Astrocyte (in vitro differentiated cells and primary cell): Measurements from ENCODE around the gene SLC35B2. TPM values are rescaled to one million over a fixed set of nuclear protein-coding genes. Genes with fewer than 3 reads are reported as not detected.

Source experiments
- DNase-seq: peaks from one replicate; pipeline ENCODE4 v3.0.0-alpha.2; 2010; ENCODE audit warnings: low read depth
- FAIRE-seq: peaks from 2 replicates; lab custom pipeline; 2011; peaks lifted over from hg19 to GRCh38; lab: Jason Lieb, UNC
- H2AFZ ChIP-seq: 2 replicates; pipeline ENCODE4 v1.6.0; 2012; ENCODE audit warnings: low read depth, low read length, inconsistent platforms
- H3K27ac ChIP-seq: 2 replicates; pipeline ENCODE4 v1.5.1; 2011; ENCODE audit warnings: low read depth, low read length, inconsistent platforms
- H3K27me3 ChIP-seq: 2 replicates; pipeline ENCODE4 v1.6.0; 2011; ENCODE audit warnings: low read length, inconsistent platforms; ENCODE audit not compliant: insufficient read depth
- H3K36me3 ChIP-seq: 2 replicates; pipeline ENCODE4 v1.5.1; 2011; ENCODE audit warnings: low read length, inconsistent platforms; ENCODE audit not compliant: insufficient read depth
- H3K4me1 ChIP-seq: 2 replicates; pipeline ENCODE4 v1.5.1; 2011; ENCODE audit warnings: low read length, inconsistent platforms; ENCODE audit not compliant: insufficient read depth
- H3K4me2 ChIP-seq: 2 replicates; pipeline ENCODE4 v1.6.0; 2012; ENCODE audit warnings: low read length, inconsistent platforms
- H3K4me3 ChIP-seq: 2 replicates; pipeline ENCODE4 v1.5.1; 2011; ENCODE audit warnings: low read depth, mild to moderate bottlenecking, low read length, inconsistent platforms; ENCODE audit not compliant: insufficient read depth
- H3K79me2 ChIP-seq: 2 replicates; pipeline ENCODE4 v1.6.0; 2012; ENCODE audit warnings: mild to moderate bottlenecking, low read length, inconsistent platforms; ENCODE audit not compliant: insufficient read depth
- H3K9ac ChIP-seq: 2 replicates; pipeline ENCODE4 v1.6.0; 2012; ENCODE audit warnings: mild to moderate bottlenecking, low read length, inconsistent platforms
- H3K9me3 ChIP-seq: 2 replicates; pipeline ENCODE4 v1.5.1; 2012; ENCODE audit warnings: low read depth, mild to moderate bottlenecking, low read length, inconsistent platforms; ENCODE audit not compliant: insufficient read depth
- H4K20me1 ChIP-seq: 2 replicates; pipeline ENCODE4 v1.6.0; 2012; ENCODE audit warnings: low read length, inconsistent platforms; ENCODE audit not compliant: insufficient read depth
- H3K27ac Mint-ChIP-seq: one replicate; pipeline ENCODE4 v1.8.0; 2021; ENCODE audit warnings: mild to moderate bottlenecking, mixed read lengths; ENCODE audit not compliant: unreplicated experiment
- H3K27me3 Mint-ChIP-seq: one replicate; pipeline ENCODE4 v1.8.0; 2021; ENCODE audit warnings: low read depth, mixed read lengths; ENCODE audit not compliant: unreplicated experiment
- H3K36me3 Mint-ChIP-seq: one replicate; pipeline ENCODE4 v1.8.0; 2021; ENCODE audit warnings: low read depth, mixed read lengths; ENCODE audit not compliant: unreplicated experiment
- H3K4me1 Mint-ChIP-seq: one replicate; pipeline ENCODE4 v1.8.0; 2021; ENCODE audit warnings: low read depth, mixed read lengths; ENCODE audit not compliant: unreplicated experiment
- H3K4me3 Mint-ChIP-seq: one replicate; pipeline ENCODE4 v1.8.0; 2021; ENCODE audit warnings: mild to moderate bottlenecking, moderate library complexity, mixed read lengths; ENCODE audit not compliant: unreplicated experiment
- H3K9me3 Mint-ChIP-seq: one replicate; pipeline ENCODE4 v1.8.0; 2021; ENCODE audit warnings: mild to moderate bottlenecking, mixed read lengths; ENCODE audit not compliant: unreplicated experiment
- CTCF ChIP-seq: IDR thresholded peaks from 2 replicates; pipeline ENCODE4 v1.5.1; 2011; ENCODE audit warnings: low read depth, mild to moderate bottlenecking, inconsistent platforms, low read length, moderate library complexity; ENCODE audit not compliant: insufficient read depth
- EZH2 ChIP-seq: IDR thresholded peaks from 2 replicates; pipeline ENCODE4 v1.6.1; 2012; ENCODE audit warnings: mild to moderate bottlenecking, low read length, inconsistent platforms; ENCODE audit not compliant: insufficient read depth
- total RNA-seq: library from RNA; stranded (reverse); gene quantifications from 2 replicates; pipeline ENCODE4 v1.2.1, GENCODE V29; 2021

SLC35B2 gene
- total RNA-seq, 1 donor from 2014 or later = 61.8 TPM

GRCh38 chr6:44255105-44255808 lies 2.1 kb downstream of the SLC35B2 start:
- Mint-ChIP-seq H3K9me3 (no peaks in the 10 kb centered on the region), H3K27me3 (no peaks in the 10 kb centered on the region), H3K4me1 (peaks cover 47% of the 10 kb centered on the region), H3K4me3 (peak overlapping the region; percentile 93), H3K27ac (peak overlapping the region; percentile 45), H3K36me3 (peaks cover 23% of the 10 kb centered on the region)
- peak overlapping the region; percentile 100 for H3K4me2 ChIP-seq
- no peak for DNase-seq
- no peaks in the 10 kb centered on the region for H3K27me3 ChIP-seq
- no peak overlapping the region for H2AFZ ChIP-seq
- peaks cover 67% of the 10 kb centered on the region for H4K20me1 ChIP-seq
- no peak for TF ChIP-seq EZH2
- no peak for TF ChIP-seq CTCF
- no peak overlapping the region for H3K27ac ChIP-seq
- H3K9me3 ChIP-seq = no peaks in the 10 kb centered on the region
- peak overlapping the region; percentile 90 for H3K9ac ChIP-seq
- H3K4me1 ChIP-seq = peaks cover 17% of the 10 kb centered on the region
- no peak overlapping the region for H3K4me3 ChIP-seq
- peaks cover 40% of the 10 kb centered on the region for H3K36me3 ChIP-seq
- H3K79me2 ChIP-seq = peaks cover 65% of the 10 kb centered on the region
- FAIRE-seq = no peak

GRCh38 chr6:44254191-44255104 lies 2.9 kb downstream of the SLC35B2 start:
- Histone ChIP-seq H3K27ac (no peak overlapping the region), H3K9ac (no peak overlapping the region), H3K79me2 (peaks cover 73% of the 10 kb centered on the region), H3K36me3 (peaks cover 46% of the 10 kb centered on the region), H3K4me3 (no peak overlapping the region), H3K4me2 (peak overlapping the region; percentile 100), H3K9me3 (no peaks in the 10 kb centered on the region), H2AFZ (no peak overlapping the region), H4K20me1 (peaks cover 75% of the 10 kb centered on the region), H3K27me3 (no peaks in the 10 kb centered on the region), H3K4me1 (peaks cover 19% of the 10 kb centered on the region)
- FAIRE-seq = no peak
- H3K9me3 Mint-ChIP-seq = no peaks in the 10 kb centered on the region
- peaks cover 55% of the 10 kb centered on the region for H3K4me1 Mint-ChIP-seq
- peak overlapping the region; percentile 76 for H3K4me3 Mint-ChIP-seq
- DNase-seq = no peak
- peaks cover 28% of the 10 kb centered on the region for H3K36me3 Mint-ChIP-seq
- no peaks in the 10 kb centered on the region for H3K27me3 Mint-ChIP-seq
- H3K27ac Mint-ChIP-seq = peak overlapping the region; percentile 59
- TF ChIP-seq CTCF = no peak
- no peak for TF ChIP-seq EZH2
